ENCODE results near the gene SURF6.
"Not testable (repeated sequence)": the region's sequence is repeated elsewhere in the genome, so short reads cannot be mapped to it uniquely, and the experiment has no call there.

Gene SURF6

GRCh38 chr9:133323991-133324703, 11.8 kb downstream of the SURF6 start:
- DNase-seq (ENCODE audit: low read depth) = no peak

DNA sequence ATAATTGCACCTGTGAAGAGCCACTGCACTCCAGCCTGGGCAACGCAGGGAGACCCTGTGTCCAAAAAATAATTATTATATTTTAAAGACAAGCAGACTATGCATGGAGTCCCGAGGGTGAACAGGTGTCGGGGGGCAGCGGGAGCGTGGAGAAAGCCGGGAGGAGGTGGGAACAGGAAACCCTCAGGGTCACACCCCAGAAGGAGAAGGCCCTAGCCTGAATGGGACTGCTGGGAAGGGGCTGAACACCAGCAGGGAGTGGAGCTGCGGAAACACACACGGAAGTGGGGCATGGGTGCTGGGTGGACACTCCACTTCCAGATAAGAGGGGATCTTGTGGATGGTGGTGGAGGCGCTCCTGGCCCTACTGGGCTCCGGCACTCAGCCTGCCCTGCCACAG, 12.8 kb downstream of the SURF6 start:
- no peak for DNase-seq (ENCODE audit: low read depth)

- DNase-seq (ENCODE audit: low read depth) = no peak
These were observed 13.3 kb downstream of the SURF6 start for GRCh38 chr9:133322701-133323100.

DNA sequence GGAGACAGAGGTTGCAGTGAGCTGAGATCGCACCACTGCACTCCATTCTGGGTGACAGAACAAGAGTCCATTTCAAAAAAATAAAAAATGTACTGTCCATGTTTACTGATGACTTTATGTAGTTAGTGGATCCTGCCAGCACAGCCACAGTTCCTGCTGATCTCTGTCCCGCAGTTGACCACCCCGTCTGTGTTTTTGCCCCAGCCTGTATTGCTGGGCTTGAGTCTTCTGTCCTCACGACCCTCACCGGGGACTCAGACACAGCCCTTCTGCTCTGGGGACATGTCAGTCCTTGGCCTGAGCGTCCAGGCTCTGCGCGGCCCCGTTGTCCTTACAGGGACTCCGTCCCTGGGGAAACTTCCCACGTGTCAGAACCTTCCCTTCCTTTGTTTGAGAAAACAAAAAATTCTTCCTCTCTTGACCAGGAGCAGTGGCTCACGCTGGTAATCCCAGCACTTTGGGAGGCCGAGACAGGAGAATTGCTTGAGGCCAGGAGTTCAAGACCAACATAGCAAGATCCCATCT, 14.5 kb downstream of the SURF6 start:
- no peak for DNase-seq (ENCODE audit: low read depth)

GRCh38 chr9:133320421-133320881, 15.5 kb downstream of the SURF6 start:
- no peak for DNase-seq (ENCODE audit: low read depth)

DNA sequence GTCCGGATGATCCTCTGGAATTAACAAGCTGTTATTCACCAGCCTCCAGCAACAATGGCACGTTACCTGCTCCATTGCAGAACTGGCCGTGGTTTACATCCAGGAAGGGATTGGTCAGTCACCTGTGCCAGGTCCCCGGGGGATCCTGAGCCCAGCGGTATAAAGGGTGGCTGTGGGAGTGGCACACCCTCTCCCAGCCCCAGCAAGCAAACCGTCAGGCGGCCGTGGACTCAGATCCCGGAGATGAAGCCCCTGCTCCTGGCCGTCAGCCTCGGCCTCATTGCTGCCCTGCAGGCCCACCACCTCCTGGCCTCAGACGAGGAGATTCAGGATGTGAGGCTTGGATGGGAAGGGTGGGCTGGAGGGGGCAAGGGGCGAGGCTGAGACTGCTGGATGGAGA, 18.4 kb downstream of the SURF6 start:
- DNase-seq (ENCODE audit: low read depth) = not testable (repeated sequence)

DNA sequence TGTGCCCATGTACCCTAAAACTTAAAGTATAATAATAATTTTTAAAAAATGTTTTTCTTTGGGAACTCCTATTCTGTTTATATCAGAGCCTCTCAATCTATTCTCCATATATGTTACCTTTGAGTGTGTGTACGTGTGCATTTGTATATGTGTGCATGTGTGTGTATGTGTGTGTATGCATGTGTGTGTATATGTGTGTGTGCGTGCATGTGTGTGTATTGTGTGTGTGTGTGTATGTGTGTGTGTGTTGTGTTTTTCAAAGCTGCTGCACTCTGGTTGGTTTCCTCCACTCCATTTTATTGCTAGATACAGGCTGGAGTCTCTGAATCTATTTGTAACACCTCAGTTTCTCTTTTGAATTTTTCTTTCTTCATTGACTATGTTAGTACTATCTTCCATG, 20.0 kb downstream of the SURF6 start:
- DNase-seq (ENCODE audit: low read depth) = no peak

DNA sequence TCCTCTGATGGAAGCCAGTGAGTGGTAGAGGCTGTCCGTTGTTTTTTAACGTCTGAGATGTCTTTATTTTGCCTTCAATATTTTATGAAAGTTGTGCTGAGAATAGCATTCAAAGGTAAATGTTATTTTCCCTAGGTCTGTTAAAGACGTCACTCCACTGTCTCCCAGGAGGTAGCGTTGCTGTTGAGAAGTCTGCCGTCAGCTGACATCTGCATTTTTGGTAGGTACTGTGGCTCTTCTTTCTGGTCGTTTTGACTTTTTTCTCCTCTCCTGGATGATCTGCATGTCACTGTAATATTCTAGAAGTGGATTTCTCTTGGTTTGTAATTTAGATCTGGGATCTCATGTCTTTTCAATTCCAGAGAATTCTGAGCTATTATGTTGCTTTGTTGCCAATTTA, 26.4 kb downstream of the SURF6 start:
- DNase-seq (ENCODE audit: low read depth) = no peak

- no peak for DNase-seq (ENCODE audit: low read depth)
These were observed 28.7 kb downstream of the SURF6 start for GRCh38 chr9:133307301-133307700.

DNA sequence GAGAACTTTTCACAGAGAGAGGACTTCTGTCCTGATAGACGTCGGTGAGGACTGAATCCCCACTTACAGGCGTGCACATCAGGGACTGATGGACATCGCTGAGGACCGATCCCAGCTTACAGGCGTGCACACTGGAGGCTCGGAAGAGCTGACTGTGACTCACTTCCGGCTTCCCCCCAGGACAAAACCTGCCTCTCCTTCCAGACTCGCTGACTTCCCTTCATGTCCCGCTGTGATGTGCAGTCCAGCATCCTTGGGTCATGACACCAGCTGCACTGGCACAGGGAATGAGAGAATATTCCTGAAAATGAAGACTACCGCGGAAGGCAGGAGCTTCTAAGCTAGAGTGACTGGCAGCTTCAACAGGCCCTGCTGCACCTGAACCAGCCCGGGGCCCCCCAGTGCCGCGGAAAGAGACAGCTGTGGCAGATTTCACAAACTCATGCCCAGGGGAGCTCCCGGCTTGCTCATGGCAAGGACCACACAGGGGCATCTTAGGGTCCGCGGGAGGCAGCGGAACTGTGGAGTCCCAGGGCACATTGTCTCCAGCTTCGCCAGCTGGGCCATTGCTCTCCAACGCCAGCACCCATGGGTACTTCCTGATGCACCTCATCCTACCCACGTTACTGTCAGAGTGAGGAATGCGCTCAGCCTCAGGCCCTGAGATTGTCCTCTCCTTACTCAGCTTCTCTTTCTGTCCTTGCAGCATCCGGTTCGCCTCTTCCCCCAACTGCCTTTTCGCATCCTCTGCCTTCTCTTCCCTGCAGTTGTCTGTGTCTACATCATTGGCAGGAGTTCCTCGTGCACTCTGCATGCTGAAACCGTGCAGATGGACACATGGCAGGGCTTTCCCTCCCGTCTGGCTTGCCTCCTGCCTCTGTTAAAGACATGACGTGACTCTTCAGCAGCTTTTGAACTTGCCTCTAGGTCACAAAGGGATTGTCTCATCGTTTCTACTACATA, 29.5 kb downstream of the SURF6 start:
- DNase-seq (ENCODE audit: low read depth) = no peak

DNA sequence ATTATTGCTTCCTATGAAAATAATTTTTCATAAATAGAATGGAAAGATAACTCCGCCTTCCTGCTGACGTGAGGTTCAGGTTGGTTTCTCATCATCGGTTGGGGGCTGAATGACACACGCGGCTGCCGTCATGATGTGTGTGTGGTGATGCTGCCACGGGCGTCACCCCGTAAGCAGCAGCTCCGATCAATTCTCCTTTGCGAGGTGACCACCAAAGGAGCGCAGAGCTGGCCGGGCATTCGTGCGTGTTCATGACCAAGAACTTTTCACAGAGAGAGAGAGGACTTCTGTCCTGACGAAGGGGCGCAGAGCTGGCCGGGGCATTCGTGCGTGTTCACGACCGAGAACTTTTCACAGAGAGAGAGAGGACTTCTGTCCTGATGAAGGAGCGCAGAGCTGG, 30.3 kb downstream of the SURF6 start:
- no peak for DNase-seq (ENCODE audit: low read depth)

DNA sequence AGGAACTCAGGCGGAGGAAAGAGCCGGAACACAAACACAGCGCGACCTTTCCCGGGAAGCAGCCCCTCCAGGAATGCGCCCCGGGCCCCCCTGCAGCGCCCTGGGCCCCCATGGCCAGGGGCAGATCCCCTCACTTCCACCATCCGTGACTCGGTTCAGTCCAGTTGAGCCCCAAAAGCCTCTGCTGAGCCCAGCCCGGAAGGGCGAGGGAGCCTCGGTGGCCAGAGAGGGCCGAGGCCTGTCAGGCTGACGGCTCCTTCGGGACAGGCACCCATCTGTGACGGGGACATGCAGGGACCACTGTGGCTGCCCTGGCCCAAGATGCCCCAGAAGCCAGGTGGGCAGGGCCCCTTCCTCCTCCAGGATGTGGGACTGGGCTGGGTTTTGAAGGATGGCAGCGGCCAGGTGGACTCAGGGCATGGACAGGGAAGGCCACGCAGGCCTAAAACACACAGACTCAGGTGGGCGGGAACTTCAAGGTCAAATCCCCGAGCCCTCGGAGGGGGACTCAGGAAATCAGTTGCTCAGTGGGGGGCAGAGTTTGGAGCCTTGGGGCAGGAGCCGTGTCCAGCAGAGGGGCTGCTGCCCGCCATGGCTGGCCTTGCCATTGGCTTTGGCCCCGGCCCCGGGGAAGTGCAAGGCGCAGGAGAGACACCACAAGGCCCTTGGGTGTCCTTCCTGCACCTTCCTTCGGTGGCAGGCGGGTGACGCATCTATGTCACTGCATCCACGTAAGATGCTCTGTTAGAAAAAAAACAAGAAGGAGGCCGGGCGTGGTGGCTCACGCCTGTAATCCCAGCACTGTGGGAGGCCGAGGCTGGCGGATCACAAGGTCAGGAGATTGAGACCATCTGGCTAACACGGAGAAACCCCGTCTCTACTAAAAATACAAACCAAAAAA, 31.3 kb downstream of the SURF6 start:
- no peak for DNase-seq (ENCODE audit: low read depth)

DNA sequence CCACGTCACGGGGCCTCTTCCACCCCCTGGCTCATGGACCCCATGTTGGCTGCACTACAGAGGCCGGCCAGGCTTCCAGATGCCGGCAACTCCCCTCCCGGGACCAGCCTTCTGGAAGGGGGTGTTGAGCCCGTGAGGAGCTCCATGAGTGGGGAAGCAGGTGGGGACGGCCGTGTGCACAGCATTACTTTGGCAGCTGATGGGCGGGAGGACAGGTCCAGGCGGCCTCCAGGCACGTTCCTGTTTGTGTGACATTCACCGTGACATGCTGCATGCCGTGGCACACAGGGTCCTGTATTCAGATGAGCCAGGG, 31.9 kb downstream of the SURF6 start:
- no peak for DNase-seq (ENCODE audit: low read depth)

DNA sequence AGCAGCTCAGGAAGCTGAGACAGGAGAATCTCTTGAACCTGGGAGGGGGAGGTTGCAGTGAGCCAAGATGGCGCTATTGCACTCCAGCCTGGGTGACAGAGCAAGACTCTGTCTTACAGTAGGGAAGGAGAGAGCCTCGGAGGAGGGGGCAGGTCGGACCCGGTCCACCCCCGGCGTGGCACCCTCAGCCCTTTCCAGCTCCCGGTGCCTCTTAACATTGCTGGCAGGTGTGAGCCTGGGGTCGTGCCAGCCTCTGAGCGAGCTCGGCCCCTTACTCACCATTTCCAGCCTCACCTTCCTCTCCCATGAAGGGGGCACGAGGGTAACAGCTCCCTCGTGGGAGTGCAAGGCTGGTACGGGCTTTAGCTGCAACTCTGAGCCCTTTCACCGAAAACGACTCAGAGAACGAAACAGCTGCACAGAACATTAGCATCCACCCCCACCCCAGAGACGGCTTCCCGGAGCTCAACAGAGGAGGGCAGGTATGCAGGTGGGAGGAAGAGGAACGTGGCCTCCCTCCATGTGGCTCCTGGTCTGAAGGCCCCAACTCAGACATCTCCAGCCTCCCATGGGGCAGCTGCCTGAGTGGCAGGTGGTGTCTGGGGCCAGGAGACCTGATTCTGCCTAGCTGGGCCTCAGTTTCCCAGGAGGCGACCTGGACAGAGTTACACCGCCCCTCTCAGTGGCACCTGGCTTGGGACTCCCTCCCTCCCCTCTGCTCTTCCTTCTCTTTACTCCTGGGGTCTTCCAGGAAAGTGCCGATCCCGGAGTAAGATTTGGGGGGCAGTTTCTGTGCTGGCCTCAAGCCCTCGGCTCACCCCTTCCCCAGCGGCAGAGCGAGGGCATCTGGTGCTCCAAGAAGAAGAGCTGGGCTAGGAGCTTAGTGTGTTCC, 32.5 kb downstream of the SURF6 start:
- no peak for DNase-seq (ENCODE audit: low read depth)

GRCh38 chr9:133301253-133302230, 34.4 kb downstream of the SURF6 start:
- DNase-seq (ENCODE audit: low read depth) = no peak

- not testable (repeated sequence) for DNase-seq (ENCODE audit: low read depth)
These were observed 36.0 kb downstream of the SURF6 start for GRCh38 chr9:133299996-133300395.

DNA sequence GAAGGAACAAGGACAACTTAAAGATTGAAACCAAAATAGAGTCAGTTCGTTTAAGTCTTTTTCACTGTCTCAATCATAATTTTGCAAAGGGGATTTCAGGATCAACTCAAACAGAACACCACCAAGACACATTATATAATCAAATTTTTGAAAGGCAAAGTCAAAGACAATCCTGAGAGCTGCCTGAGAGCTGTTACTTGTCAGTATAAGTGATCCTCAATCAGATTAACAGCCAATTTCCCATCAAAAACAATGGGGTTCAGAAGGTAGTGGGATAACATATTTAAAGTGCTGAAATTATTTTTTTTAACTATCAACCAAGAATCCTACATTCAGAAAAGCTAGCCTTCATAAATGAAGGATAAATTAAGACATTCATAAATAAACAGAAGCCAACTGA, 41.7 kb downstream of the SURF6 start:
- DNase-seq (ENCODE audit: low read depth) = no peak

DNA sequence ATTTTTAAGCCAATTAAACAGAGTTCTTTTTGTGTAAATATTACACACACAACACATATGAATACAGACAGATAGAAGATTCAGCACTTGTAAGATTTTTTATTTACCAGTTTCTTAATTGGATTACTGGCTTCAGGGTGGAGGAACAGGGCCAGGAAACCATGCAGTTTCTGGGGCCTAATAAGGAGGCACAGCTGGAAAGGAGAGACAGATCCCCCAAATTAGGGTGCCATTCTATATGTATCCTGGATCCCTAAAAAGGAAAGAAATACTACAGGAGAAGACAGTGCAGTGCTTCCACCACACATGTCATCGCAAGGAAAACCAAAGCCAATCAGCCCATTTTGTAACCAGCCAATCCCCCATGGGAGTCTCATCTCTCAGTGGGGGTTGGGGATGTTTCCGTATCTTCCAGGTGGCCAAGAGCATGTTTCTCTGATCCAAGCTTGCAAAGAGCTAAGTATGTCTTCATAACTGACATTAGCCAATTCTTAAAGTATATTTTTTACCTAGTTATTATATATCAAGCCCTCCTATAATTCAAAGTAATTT, 45.2 kb downstream of the SURF6 start:
- no peak for DNase-seq (ENCODE audit: low read depth)

GRCh38 chr9:133286523-133286922, 49.5 kb downstream of the SURF6 start:
- no peak for DNase-seq (ENCODE audit: low read depth)

All from GM04503 (cell line).